Activated naive CD4-positive, alpha-beta T cell (primary cell): Measurements from ENCODE around the gene ZC3HAV1.
A peak's percentile ranks its signal among the peaks of the same experiment; 100 is the strongest.
"Not testable (repeated sequence)": the region's sequence is repeated elsewhere in the genome, so short reads cannot be mapped to it uniquely, and the experiment has no call there.

Source experiments
- DNase-seq, 4 experiments: peaks; one replicate each; lab custom pipeline; 2025; lab: John Stamatoyannopoulos, UW

Gene ZC3HAV1

DNA sequence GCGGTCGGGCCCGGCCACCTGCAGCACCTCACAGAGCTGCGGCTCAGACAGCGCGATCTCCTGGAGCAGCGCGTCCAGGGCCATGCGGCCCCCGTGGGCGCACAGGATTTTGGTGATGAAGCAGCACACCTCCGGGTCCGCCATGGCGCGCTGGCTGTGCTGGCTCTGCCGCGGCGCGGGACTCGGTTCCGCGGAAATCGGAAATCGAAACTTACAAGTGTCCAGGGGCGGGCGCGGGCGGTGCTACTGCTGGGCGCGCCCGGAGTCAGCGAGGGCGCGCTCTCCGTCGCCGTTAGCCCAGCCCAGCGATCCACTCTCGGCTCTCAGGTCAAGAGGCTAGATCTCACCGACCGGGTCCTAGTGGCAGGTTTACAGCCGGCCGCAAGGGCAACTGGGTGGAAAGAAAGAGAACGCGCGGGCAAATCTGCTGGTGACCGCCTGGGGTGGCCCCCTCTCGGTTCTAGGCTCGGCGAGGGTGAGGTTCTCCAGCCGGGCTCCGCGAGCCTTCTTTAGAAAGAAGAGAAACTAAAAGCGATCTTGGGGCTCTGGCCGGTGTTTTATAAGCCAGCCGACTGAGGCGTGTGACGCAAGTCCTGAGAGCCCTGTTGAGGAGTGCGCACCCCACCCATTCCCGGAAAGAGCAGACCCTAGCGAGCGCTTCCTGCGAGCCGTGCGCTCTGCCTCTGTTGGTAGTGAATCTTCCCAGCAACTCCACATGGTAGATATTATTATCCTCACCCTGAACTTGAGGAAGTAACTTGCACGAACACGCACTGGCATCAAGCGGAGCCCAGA lies at the start of gene ZC3HAV1:
Gene ZC3HAV1 (minus strand): TSS at position 533 of the 795 bp plus-strand sequence. CDS start 389 bp downstream, at position 144.
- peak; percentile 52 to 79 (median 66) for DNase-seq

DNA sequence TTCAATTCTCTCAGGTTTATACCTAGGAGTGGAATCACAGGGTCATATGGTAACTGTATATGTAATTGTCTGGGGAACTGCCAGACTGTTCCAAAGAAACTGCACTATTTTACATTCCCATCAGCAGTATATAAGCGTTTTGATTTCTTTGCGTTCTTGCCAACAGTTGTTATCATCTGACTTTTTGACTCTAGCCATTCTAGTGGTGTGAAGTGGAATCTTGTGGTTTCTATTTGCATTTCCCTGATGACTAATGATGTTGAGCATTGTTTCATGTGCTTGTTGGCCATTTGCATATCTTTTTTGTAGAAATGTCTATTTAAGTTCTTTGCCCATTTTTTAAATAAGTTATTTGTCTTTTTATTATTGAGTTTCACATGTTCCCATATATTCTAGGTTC lies 44.3 kb upstream of the ZC3HAV1 start:
- DNase-seq, result no peak

DNA sequence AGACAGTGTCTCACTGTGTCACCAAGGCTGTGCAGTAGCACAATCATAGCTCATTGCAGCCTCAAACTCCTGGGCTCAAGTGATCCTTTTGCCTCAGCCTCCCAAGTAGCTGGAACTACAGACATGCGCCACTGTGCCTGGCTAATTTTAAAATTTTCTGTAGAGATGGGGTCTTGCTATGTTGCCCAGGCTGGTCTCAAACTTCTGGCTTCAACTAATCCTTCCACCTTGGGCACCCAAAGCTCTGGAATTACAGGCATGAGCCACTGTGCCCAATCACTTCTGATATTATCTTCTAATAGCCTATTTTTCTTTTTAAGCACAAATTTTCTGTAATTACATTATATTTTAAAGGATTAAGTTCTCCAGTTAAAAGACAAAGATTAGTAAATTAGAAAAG lies 42.6 kb upstream of the ZC3HAV1 start:
- DNase-seq, result no peak

- DNase-seq, result no peak
Observed at GRCh38 chr7:139139150-139139549, 29.6 kb upstream of the ZC3HAV1 start.

DNA sequence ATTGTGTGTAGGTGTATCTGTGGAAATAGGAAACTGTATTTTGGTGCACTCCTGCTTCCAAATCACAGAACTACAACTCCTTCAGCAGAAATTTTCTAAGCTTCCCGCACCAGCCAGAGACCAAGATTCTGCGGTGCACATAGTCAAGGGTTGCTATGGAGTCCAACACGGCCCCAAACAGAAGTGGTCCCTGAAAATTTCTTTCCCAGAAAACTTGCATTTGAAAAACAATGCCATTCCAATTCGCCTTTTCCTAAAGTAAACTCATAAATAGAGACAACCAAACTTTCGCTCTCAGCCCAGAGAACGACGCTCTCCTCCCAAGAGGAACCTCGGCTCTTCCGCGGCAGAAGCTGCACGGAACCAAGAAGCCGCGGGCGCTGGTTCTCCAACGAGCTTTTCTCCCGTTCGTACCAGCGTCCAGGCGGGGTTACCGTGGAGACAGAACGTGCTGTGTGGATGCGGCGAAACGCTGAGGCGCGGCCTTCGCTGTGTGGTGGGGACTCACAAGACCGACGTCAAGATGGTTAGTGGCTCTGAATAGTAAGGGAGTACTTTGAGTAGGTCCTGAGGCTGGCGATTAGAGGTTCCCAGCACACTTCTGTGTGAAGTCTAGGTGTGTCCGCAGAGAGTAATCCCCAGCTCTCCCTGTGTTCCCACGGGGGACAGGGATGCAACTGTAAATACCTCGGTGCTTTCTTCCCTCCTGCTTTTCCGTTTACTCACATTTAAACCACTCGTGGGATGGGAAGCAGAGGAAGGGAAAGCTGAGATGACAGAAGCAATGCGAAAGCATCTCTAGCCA lies 24.0 kb upstream of the ZC3HAV1 start:
- DNase-seq, result peak; percentile 66 to 82 (median 72)

GRCh38 chr7:139132887-139133286 lies 23.4 kb upstream of the ZC3HAV1 start:
- DNase-seq, result no peak

DNA sequence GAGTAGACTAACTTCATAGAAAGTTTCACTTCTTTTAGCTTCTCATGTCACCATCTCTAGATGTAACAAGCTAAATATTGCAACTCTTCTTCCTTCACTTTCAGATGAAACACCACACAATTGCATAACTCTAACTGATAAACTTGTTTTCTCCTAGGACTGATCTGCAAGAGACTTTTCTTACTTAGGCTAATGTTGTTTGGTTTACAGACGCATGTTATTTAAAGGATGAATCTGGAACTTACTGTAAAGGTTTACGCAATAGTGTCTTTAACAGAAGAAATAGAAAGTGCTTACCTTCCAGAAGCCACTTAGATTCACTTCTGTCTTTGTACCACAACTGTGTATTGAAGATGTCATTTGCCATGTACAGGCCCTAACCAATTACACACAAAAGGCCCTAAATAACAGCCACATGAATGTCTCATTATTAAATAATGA lies 22.1 kb upstream of the ZC3HAV1 start:
- DNase-seq, result no peak

DNA sequence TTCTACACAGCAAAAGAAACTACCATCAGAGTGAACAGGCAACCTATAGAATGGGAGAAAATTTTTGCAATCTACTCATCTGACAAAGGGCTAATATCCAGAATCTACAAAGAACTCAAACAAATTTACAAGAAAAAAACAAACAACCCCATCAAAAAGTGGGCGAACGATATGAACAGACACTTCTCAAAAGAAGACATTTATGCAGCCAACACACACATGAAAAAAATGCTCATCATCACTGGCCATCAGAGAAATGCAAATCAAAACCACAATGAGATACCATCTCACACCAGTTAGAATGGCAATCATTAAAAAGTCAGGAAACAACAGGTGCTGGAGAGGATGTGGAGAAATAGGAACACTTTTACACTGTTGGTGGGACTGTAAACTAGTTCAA lies 20.3 kb upstream of the ZC3HAV1 start:
- not testable (repeated sequence) for DNase-seq

DNA sequence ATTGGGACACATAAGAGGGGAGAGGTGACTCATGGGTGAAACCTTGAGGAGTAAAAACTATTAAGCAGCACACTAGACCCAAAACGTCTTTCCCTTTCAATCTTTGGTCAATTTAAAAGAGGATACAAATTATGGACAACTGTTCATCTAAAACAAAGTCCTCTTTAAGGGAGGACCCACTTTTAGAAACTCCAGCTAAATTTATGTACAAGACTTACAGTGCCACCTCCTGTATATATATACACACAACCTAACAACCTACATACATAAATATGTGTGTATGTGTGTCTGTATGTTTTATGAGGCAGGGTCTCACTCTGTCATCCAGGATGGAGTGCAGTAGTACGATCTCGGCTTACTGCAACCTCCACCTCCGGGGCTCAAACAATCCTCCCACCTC lies 18.1 kb upstream of the ZC3HAV1 start:
- no peak for DNase-seq

DNA sequence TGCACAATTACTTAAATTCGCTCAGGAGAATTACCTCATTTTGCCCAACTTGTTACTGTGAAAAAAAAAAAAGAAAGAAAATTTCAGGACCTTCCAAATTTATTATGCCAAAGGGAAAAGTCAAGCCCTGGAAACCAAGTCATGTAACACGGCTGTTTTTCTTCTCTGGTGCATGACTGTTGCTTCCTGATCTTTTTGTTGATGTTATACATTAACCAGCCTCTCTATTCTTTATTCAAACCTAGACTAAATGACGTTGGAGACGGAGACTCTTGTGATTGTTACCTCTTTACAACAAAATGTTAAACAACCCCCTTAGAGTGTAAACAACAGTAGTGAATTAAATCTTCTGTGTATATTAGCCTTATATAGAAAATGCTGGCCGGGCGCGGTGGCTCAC lies 16.1 kb upstream of the ZC3HAV1 start:
- no peak for DNase-seq

DNA sequence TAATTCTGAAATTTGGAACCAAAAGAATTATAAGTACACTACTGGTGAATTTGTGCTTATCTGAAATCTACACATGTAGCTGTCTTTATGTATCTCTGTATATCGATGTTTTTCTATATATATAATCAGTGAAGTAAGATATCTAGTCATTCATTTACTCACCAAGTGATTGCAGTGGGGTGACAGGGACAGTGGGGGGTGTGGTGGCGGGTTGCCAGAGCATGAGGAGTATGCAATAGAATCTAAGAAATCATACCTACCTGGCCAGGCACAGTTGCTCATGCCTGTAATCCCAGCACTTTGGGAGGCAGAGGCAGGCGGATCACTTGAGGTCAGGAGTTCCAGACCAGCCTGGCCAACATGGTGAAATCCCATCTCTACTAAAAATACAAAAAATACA lies 15.5 kb upstream of the ZC3HAV1 start:
- not testable (repeated sequence) for DNase-seq

DNA sequence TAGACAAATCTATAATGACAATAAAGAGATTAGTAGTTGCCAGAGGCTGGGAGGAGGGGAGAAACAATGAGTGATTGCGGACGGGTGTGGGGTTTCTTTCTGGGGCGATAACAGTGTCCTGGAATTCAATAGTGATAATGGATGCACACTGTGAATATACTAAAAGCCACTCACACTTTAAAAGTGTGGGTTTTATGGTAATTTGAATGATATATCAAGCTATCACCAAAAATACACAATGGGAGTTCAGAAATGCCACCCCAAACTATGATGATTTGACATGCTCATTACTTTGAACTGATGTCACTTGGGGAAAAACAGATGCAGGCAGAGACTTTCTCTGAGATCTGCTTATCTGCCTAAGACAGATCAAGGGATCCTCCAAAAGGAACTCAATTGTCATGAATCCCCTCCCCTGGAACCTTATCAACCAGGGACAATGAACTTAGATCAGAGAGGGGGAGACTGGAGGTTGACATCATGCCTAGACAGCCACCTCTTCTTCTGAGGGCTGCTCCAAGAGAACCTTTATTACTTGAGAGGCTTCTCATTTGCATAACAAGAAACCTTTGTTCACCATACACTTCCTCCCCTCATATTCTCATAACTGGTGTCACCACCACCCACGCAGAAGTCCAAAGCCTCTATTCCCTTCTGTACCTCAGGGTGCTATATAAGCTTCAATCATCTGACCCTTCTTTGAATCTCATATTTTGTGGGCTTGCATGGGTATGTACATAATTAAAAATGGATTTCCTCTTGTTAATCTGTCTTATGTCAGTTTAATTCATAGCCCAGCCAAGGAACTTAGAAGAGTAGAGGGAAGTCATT lies 14.8 kb upstream of the ZC3HAV1 start:
- no peak for DNase-seq

DNA sequence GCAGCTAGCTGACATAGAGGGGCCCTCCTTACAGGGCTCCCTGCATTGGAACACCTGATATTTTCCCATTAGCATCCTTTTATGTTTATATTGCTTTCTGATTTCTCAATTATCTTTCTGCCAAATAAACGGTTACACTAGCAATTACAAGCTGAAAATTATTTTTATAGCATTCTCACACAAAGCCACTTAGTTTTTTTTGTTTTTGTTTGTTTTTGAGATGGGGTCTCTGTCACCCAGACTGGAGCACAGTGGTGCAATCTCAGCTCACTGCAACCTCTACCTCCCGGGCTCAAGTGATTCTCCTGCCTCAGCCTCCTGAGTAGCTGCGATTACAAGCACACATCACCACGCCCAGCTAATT lies 9.9 kb upstream of the ZC3HAV1 start:
- no peak for DNase-seq

DNA sequence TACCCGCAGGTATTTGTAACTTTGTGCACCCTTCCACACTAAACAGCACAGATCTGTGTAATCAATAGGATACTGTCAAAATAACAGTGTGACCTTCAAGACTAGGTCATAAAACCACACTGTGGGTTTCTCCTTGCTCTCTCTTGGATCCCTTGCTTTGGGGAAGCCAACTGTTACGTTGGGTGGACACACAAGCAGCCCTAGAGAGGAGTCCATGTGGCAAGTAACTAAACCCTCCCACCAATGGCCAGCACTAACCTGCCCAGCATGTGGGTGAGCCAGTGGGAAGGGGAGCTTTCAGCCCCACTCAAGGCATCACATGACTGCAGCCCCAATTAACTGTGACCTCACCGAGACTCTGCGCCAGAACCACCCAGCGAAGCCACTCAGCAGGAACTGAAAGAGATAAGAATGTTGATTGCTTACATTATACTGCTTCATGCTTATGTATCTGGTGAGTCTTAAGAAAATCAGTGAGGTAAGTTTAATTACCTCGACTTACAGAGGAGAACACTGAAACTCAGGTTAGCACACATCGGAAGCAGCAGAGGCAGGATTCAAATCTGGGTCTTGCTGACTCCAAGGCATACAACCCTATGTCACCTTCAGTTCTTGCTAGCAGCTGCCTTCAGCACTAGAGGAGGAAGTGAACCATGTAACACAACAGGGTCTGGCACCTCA lies 9.4 kb upstream of the ZC3HAV1 start:
- peak in 1 of 4 experiments; percentile 20 for DNase-seq

DNA sequence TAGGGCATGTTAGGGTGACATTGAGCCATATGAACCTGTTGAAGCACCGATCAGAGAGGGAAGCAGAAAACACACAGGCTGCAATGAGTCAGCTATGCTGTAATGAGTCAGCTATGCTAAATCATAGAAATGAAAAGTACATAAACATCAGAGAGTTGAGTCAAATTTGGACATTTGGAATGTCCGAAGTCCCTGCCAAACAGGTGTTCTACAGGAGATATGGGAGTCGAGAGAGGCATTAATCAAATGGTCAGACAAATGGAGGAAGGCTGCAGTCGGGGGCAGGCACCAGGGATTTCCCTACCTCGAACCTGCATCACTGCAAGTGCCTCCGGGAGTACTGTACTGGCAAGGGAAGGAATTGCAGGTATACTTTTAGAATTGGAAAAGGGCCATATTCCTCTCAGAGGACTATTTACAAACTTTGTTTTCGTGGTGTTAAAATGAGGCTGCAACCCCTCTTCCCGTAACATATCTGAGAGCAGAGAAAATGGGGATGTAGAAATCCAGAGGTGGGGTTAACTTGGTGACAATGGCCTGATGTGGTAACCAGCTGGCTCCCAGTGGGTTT lies 8.8 kb upstream of the ZC3HAV1 start:
- no peak for DNase-seq

- DNase-seq, result no peak
Observed at GRCh38 chr7:139117599-139118233, 8.2 kb upstream of the ZC3HAV1 start.

GRCh38 chr7:139116999-139117398 lies 7.5 kb upstream of the ZC3HAV1 start:
- no peak for DNase-seq

- no peak for DNase-seq
Observed at GRCh38 chr7:139115104-139115503, 5.6 kb upstream of the ZC3HAV1 start.

- no peak for DNase-seq
Observed at GRCh38 chr7:139114585-139114984, 5.1 kb upstream of the ZC3HAV1 start.

GRCh38 chr7:139114018-139114417 lies 4.5 kb upstream of the ZC3HAV1 start:
- no peak for DNase-seq

DNA sequence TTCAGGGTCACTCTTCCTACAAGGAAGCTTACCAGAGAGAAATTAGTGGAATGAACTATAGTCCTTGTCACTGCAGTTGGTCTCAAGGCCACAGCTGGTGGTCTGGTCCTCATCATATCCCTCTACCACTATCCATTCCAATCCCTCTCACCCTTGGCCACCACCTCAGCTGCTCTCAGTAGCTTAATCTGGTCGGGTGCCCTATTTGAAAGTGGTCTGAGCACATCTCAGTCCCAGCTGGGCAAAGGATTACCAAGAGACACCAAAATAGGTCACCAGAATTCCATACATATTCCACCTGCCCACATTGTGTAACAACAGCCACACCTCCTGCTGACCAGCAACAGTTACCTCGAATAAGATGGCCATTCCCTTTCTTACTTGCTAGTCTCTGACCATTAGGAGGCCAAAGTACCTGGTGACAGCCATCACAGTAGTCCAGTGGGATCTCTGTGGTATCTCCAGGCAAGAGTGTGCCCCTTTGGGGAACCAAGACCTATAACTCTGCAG lies 3.3 kb upstream of the ZC3HAV1 start:
- DNase-seq, result no peak
